ENCODE measurements around the gene PARS2. TPM values are rescaled to one million over a fixed set of nuclear protein-coding genes. Genes with fewer than 3 reads are reported as not detected.

Gene PARS2
- total and polyA plus RNA-seq, 2 of the 4 experiments (the other 2 are of a cell fraction): 3.4 to 6.3 TPM

DNA sequence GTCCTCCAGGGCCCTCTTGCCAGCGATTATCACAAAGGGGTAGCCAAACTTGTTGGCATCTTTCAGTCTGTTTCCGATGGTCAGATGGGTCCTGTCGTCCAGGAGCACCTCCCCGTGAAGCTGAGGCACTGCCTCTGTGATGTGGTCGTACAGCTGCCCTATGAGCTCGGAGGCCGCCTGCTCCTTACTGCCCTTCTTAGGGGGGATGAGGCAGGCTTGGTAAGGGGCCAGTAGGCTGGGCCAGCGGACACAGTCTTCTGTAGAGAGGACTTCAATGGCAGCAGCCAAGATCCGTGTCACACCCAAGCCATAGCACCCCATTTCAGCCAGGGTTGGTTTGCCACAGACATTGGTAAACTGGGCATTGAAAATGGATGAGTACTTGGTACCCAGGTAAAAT lies 6.5 kb downstream of the PARS2 start:
- Histone ChIP-seq H4K5ac (ENCODE audit: low read depth, low read length) (no peak overlapping the region), H2BK120ac (ENCODE audit: low read depth, low read length) (no peak overlapping the region), H3K56ac (ENCODE audit: extremely low read depth, insufficient read depth, low read length) (no peak overlapping the region), H3K9ac (ENCODE audit: low read depth, low read length) (no peak overlapping the region), H2BK20ac (ENCODE audit: low read depth, low read length) (no peak overlapping the region), H3K4me2 (ENCODE audit: low read depth, low read length) (no peak overlapping the region), H4K8ac (ENCODE audit: low read depth in 2 of 2, low read length in 2 of 2) (no peak overlapping the region), H3K23ac (ENCODE audit: low read depth, low read length) (no peak overlapping the region), H3K4me1 (ENCODE audit: control insufficient read depth, insufficient read depth, low read length) (no peaks in the 10 kb centered on the region), H3K4ac (ENCODE audit: low read depth, low read length) (no peak overlapping the region), H3K36me3 (ENCODE audit: control insufficient read depth, insufficient read depth, low read length) (peaks cover 12% of the 10 kb centered on the region), H3K4me3 (ENCODE audit: insufficient read depth, low read depth, low read length) (no peak overlapping the region), H3K79me1 (ENCODE audit: low read depth in 1 of 2, low read length in 2 of 2) (peaks cover 8 to 18% of the 10 kb centered on the region in 2 experiments), H3K9me1 (ENCODE audit: insufficient read depth, low read length) (no peaks in the 10 kb centered on the region; the same call in 1 of the 2 replicates), H2BK15ac (ENCODE audit: low read depth, low read length) (no peak overlapping the region), H3K9me3 (ENCODE audit: control insufficient read depth, insufficient read depth, low read length) (no peaks in the 10 kb centered on the region), H2AK9ac (replicated peaks; ENCODE audit: low read depth, low read length, poor library complexity) (no peak overlapping the region), H3K27me3 (ENCODE audit: control insufficient read depth, insufficient read depth, low read length) (no peaks in the 10 kb centered on the region), H4K20me1 (ENCODE audit: insufficient read depth, low read length) (no peaks in the 10 kb centered on the region; the same call in 1 of the 2 replicates), H2AK5ac (ENCODE audit: low read depth, low read length) (no peak overlapping the region), H3K18ac (ENCODE audit: low read depth, low read length) (no peak overlapping the region), H2BK5ac (ENCODE audit: low read depth, low read length, poor library complexity, severe bottlenecking) (no peak overlapping the region), H4K91ac (ENCODE audit: insufficient read depth, low read depth, low read length) (no peak overlapping the region), H2AFZ (replicated peaks; ENCODE audit: low read length, poor library complexity) (no peak overlapping the region), H3K27ac (ENCODE audit: insufficient read depth, low read length) (no peak overlapping the region), H3K14ac (replicated peaks; ENCODE audit: low read depth, low read length) (no peak overlapping the region)
- CTCF ChIA-PET: interaction anchor here (0.5 kb wide), 1 partner anchor 95 kb away, joined by 3 read pairs; no protein-coding TSS in a partner anchor
- POLR2A ChIA-PET (ENCODE audit: unreplicated experiment): no interaction called here
- dilution Hi-C loops (cut with HindIII; ENCODE audit: low sequenced_read_pairs, unreplicated experiment): no loop called here
- TF ChIP-seq CHD1 (IDR thresholded peaks at IDR 0.05; ENCODE audit: low read depth, low read length) (no peak), MXI1 (IDR thresholded peaks at IDR 0.05; ENCODE audit: borderline replicate concordance, low read depth, low read length) (no peak), FOS (IDR thresholded peaks at IDR 0.05; ENCODE audit: low read depth, low read length) (no peak), CEBPB (IDR thresholded peaks at IDR 0.05; ENCODE audit: low read depth, low read length) (no peak), RCOR1 (IDR thresholded peaks at IDR 0.05; ENCODE audit: insufficient replicate concordance, low read length) (no peak), RAD21 (IDR thresholded peaks at IDR 0.05; ENCODE audit: low read length) (no peak), POLR2A (IDR thresholded peaks at IDR 0.05; ENCODE audit: low read depth, low read length) (no peak), RFX5 (IDR thresholded peaks at IDR 0.05; ENCODE audit: low read depth, low read length) (no peak), NFE2L2 (IDR thresholded peaks at IDR 0.05; ENCODE audit: low read depth, low read length) (no peak), MAZ (IDR thresholded peaks at IDR 0.05; ENCODE audit: borderline replicate concordance, low read depth, low read length) (no peak), SMC3 (IDR thresholded peaks at IDR 0.05; ENCODE audit: low read depth, low read length) (no peak), BHLHE40 (IDR thresholded peaks at IDR 0.05; ENCODE audit: low read depth, low read length) (no peak), MAFK (IDR thresholded peaks at IDR 0.05; ENCODE audit: low read depth, low read length) (no peak)
- TF ChIP-seq, protein P1, sequence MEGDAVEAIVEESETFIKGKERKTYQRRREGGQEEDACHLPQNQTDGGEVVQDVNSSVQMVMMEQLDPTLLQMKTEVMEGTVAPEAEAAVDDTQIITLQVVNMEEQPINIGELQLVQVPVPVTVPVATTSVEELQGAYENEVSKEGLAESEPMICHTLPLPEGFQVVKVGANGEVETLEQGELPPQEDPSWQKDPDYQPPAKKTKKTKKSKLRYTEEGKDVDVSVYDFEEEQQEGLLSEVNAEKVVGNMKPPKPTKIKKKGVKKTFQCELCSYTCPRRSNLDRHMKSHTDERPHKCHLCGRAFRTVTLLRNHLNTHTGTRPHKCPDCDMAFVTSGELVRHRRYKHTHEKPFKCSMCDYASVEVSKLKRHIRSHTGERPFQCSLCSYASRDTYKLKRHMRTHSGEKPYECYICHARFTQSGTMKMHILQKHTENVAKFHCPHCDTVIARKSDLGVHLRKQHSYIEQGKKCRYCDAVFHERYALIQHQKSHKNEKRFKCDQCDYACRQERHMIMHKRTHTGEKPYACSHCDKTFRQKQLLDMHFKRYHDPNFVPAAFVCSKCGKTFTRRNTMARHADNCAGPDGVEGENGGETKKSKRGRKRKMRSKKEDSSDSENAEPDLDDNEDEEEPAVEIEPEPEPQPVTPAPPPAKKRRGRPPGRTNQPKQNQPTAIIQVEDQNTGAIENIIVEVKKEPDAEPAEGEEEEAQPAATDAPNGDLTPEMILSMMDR (conservative IDR thresholded peaks at IDR 0.05; ENCODE audit: low read depth, low read length): no peak
- TF ChIP-seq, protein P2, sequence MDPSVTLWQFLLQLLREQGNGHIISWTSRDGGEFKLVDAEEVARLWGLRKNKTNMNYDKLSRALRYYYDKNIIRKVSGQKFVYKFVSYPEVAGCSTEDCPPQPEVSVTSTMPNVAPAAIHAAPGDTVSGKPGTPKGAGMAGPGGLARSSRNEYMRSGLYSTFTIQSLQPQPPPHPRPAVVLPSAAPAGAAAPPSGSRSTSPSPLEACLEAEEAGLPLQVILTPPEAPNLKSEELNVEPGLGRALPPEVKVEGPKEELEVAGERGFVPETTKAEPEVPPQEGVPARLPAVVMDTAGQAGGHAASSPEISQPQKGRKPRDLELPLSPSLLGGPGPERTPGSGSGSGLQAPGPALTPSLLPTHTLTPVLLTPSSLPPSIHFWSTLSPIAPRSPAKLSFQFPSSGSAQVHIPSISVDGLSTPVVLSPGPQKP (IDR thresholded peaks at IDR 0.05; ENCODE audit: borderline replicate concordance, low read depth, low read length): no peak
- TF ChIP-seq, protein P3, sequence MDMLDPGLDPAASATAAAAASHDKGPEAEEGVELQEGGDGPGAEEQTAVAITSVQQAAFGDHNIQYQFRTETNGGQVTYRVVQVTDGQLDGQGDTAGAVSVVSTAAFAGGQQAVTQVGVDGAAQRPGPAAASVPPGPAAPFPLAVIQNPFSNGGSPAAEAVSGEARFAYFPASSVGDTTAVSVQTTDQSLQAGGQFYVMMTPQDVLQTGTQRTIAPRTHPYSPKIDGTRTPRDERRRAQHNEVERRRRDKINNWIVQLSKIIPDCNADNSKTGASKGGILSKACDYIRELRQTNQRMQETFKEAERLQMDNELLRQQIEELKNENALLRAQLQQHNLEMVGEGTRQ (IDR thresholded peaks at IDR 0.05; ENCODE audit: low read depth, low read length): no peak
- DNase-seq: no peak
- no TSS peak for BruUV-seq (replicated peaks)
- WGBS, 2 experiments (ENCODE audit: extremely low coverage in 2 of 2, insufficient read length in 1 of 2): 100% methylated on average over 1 of the region's 9 CpGs; no CpG with 5 or more reads in 1 of the 2 experiments
- in situ Hi-C loops (cut with MboI; ENCODE audit: low sequenced_read_pairs): no loop called here
- intact Hi-C loops (cut with micrococcal nuclease): no loop called here
- no peak for ATAC-seq (ENCODE audit: low read depth)
